T-helper 2 cell treated with Interferon-gamma antibody and Interleukin-4, amounts not matched to agents 100 ng/mL and 5 ng/mL, for 36 hours (primary cell): ENCODE results near the gene MAMSTR. TPM values are rescaled to one million over a fixed set of nuclear protein-coding genes. Genes with fewer than 3 reads are reported as not detected.

Source experiments
- intact Hi-C: fragments of 100-400 bp; cut with micrococcal nuclease; formaldehyde crosslinking; loops from one replicate; pipeline ENCODE4 v1.15.1; 2023
- total RNA-seq: library from RNA; stranded (reverse); gene quantifications from 2 replicates; pipeline ENCODE4 v1.2.3, GENCODE V29; 2022

The MAMSTR gene
- total RNA-seq, 1 donor from 2014 or later: 1.00 TPM

- intact Hi-C loops: no loop called here
Measured at GRCh38 chr19:48720613-48721296, 1.2 kb upstream of the MAMSTR start.

GRCh38 chr19:48720251-48720612 lies 707 bp upstream of the MAMSTR start:
- intact Hi-C loops: no loop called here

GRCh38 chr19:48718711-48719231 lies 754 bp downstream of the MAMSTR start:
- intact Hi-C loops: loop anchor here (10.0 kb wide), 1 partner anchor 204 kb away; the partner anchor contains the start of gene LMTK3

- intact Hi-C loops: loop anchor here (10.0 kb wide), 1 partner anchor 203 kb away; the partner anchor contains the start of gene LMTK3
Measured at GRCh38 chr19:48718106-48718505, 1.4 kb downstream of the MAMSTR start.

- intact Hi-C loops: loop anchor here (10.0 kb wide), 1 partner anchor 202 kb away; the partner anchor contains the start of gene LMTK3
Measured at GRCh38 chr19:48716562-48717291, 2.8 kb downstream of the MAMSTR start.

GRCh38 chr19:48715681-48716171 lies 3.8 kb downstream of the MAMSTR start:
- intact Hi-C loops: loop anchor here (2.0 to 10.0 kb wide), 2 partner anchors 69 to 201 kb away; partner anchors contain the start of genes CA11 and LMTK3

GRCh38 chr19:48714759-48715675 lies 4.5 kb downstream of the MAMSTR start:
- intact Hi-C loops: loop anchor here (1.0 to 10.0 kb wide), 6 partner anchors 24 to 1051 kb away; partner anchors contain the start of genes CA11, DBP and LMTK3

- intact Hi-C loops: loop anchor here (1.0 to 10.0 kb wide), 6 partner anchors 25 to 1052 kb away; partner anchors contain the start of genes CA11, DBP and LMTK3
Measured at GRCh38 chr19:48713864-48714755, 5.4 kb downstream of the MAMSTR start.

GRCh38 chr19:48713041-48713863 lies 6.3 kb downstream of the MAMSTR start:
- intact Hi-C loops: loop anchor here (10.0 kb wide), 1 partner anchor 198 kb away; the partner anchor contains the start of gene LMTK3

GRCh38 chr19:48711106-48711662 lies 8.3 kb downstream of the MAMSTR start:
- intact Hi-C loops: loop anchor here (10.0 kb wide), 1 partner anchor 196 kb away; the partner anchor contains the start of gene LMTK3

GRCh38 chr19:48708471-48708870 lies 11.1 kb downstream of the MAMSTR start:
- intact Hi-C loops: no loop called here

GRCh38 chr19:48705431-48705830 lies 14.1 kb downstream of the MAMSTR start:
- intact Hi-C loops: no loop called here

- intact Hi-C loops: no loop called here
Measured at GRCh38 chr19:48703316-48703715, 16.2 kb downstream of the MAMSTR start.

- intact Hi-C loops: no loop called here
Measured at GRCh38 chr19:48702701-48703100, 16.8 kb downstream of the MAMSTR start.

- intact Hi-C loops: no loop called here
Measured at GRCh38 chr19:48698046-48698445, 21.5 kb downstream of the MAMSTR start.

GRCh38 chr19:48696353-48697010 lies 23.0 kb downstream of the MAMSTR start:
- intact Hi-C loops: no loop called here

GRCh38 chr19:48695743-48696352 lies 23.7 kb downstream of the MAMSTR start, which contains the start of gene FUT2:
FUT2 (plus strand) TSS chr19:48695971; CDS start chr19:48702957, 6,986 bp downstream.
- intact Hi-C loops: no loop called here
